Urinary bladder (tissue), 4 donors: ENCODE data around the gene TDRD1. TPM values are rescaled to one million over a fixed set of nuclear protein-coding genes. Genes with fewer than 3 reads are reported as not detected.
"Not testable (repeated sequence)": the region's sequence is repeated elsewhere in the genome, so short reads cannot be mapped to it uniquely, and the experiment has no call there.

Experiments used
- DNase-seq: peaks from one replicate; pipeline ENCODE4 v3.0.0-alpha.2; 2015; ENCODE audit errors: extremely low spot score
- H3K27ac ChIP-seq: one replicate; pipeline ENCODE4 v1.5.1; 2013; ENCODE audit warnings: low read depth, mild to moderate bottlenecking, moderate library complexity
- H3K36me3 ChIP-seq: one replicate; pipeline ENCODE4 v1.6.1; 2013; ENCODE audit warnings: mild to moderate bottlenecking, moderate library complexity; ENCODE audit not compliant: insufficient read depth
- H3K4me1 ChIP-seq: one replicate; pipeline ENCODE4 v1.6.1; 2013; ENCODE audit warnings: mild to moderate bottlenecking, moderate library complexity; ENCODE audit not compliant: insufficient read depth
- H3K4me3 ChIP-seq: one replicate; pipeline ENCODE4 v1.5.1; 2013; ENCODE audit warnings: low read depth, low read length
- WGBS: extraction: QIAGEN DNeasy Blood & Tissue Kit; methylation state at CpG from one replicate; pipeline ENCODE4 v1.1.7; 2013; 5-methylcytosine and 5-hydroxymethylcytosine counted together
- polyA plus RNA-seq: library from polyadenylated mRNA; stranded (reverse); fragments of 200-250 nt; gene quantifications from one replicate; pipeline ENCODE4 v1.2.3, GENCODE V29; 2013
- total RNA-seq: library from RNA; depleted of rRNA; stranded (reverse); fragments of >200 nt; gene quantifications from one replicate; pipeline ENCODE4 v1.2.3, GENCODE V29; 2014
- donor health status: healthy with polysubstance abuse.
- donor health status: healthy.

Gene TDRD1
- total RNA-seq (0.53 TPM), polyA plus RNA-seq (0.04 TPM)

- no peak within 1 kb of the TSS for H3K27ac ChIP-seq
- H3K4me3 ChIP-seq, result no peak within 1 kb of the TSS
- H3K4me1 ChIP-seq, result no peaks in the 10 kb centered on the region
- no peak for DNase-seq
- WGBS, result 76% methylated on average over 28 of the region's 28 CpGs
- H3K36me3 ChIP-seq, result no peaks in the 10 kb centered on the region
Measured at GRCh38 chr10:114179148-114179547, at the start of gene TDRD1. TDRD1 (plus strand) TSS chr10:114179353; CDS start chr10:114187832, 8,479 bp downstream.

- WGBS, result 81% methylated on average over 3 of the region's 3 CpGs
- H3K36me3 ChIP-seq, result peaks cover 5% of the 10 kb centered on the region
- no peak for DNase-seq
- H3K4me3 ChIP-seq, result no peak overlapping the region
- H3K4me1 ChIP-seq, result no peaks in the 10 kb centered on the region
- no peak overlapping the region for H3K27ac ChIP-seq
Measured at GRCh38 chr10:114131094-114131493, 48.1 kb upstream of the TDRD1 start.

GRCh38 chr10:114135476-114135875 is 43.7 kb upstream of the TDRD1 start:
- H3K27ac ChIP-seq, result no peak overlapping the region
- H3K4me3 ChIP-seq, result no peak overlapping the region
- H3K36me3 ChIP-seq, result peaks cover 2% of the 10 kb centered on the region
- no peak for DNase-seq
- 74% methylated on average over 2 of the region's 2 CpGs for WGBS
- no peaks in the 10 kb centered on the region for H3K4me1 ChIP-seq

- Histone ChIP-seq H3K4me3 (no peak overlapping the region), H3K4me1 (no peaks in the 10 kb centered on the region), H3K27ac (no peak overlapping the region), H3K36me3 (no peaks in the 10 kb centered on the region)
- no peak for DNase-seq
- WGBS, result 89% methylated on average over 3 of the region's 3 CpGs
Measured at GRCh38 chr10:114138581-114138980, 40.6 kb upstream of the TDRD1 start.

GRCh38 chr10:114140036-114140435 is 39.1 kb upstream of the TDRD1 start:
- Histone ChIP-seq H3K27ac (no peak overlapping the region), H3K4me1 (no peaks in the 10 kb centered on the region), H3K4me3 (no peak overlapping the region), H3K36me3 (no peaks in the 10 kb centered on the region)
- WGBS, result 94% methylated on average over 1 of the region's 1 CpG
- DNase-seq, result no peak

GRCh38 chr10:114140827-114141226 is 38.3 kb upstream of the TDRD1 start:
- H3K4me1 ChIP-seq, H3K27ac ChIP-seq, H3K4me3 ChIP-seq, DNase-seq, H3K36me3 ChIP-seq: not testable (repeated sequence)
- 92% methylated on average over 2 of the region's 2 CpGs for WGBS

- H3K4me1 ChIP-seq, result no peaks in the 10 kb centered on the region
- 71% methylated on average over 3 of the region's 3 CpGs for WGBS
- DNase-seq, result no peak
- no peak overlapping the region for H3K4me3 ChIP-seq
- H3K27ac ChIP-seq, result no peak overlapping the region
- H3K36me3 ChIP-seq, result no peaks in the 10 kb centered on the region
Measured at GRCh38 chr10:114142018-114142417, 37.1 kb upstream of the TDRD1 start.

- DNase-seq, result no peak
- WGBS, result 96% methylated on average over 1 of the region's 1 CpG
- Histone ChIP-seq H3K36me3 (peaks cover 2% of the 10 kb centered on the region), H3K4me3 (no peak overlapping the region), H3K4me1 (no peaks in the 10 kb centered on the region), H3K27ac (no peak overlapping the region)
Measured at GRCh38 chr10:114143160-114143559, 36.0 kb upstream of the TDRD1 start.

- H3K27ac ChIP-seq, H3K4me3 ChIP-seq, H3K4me1 ChIP-seq, H3K36me3 ChIP-seq, DNase-seq: not testable (repeated sequence)
- 89% methylated on average over 3 of the region's 3 CpGs for whole genome bisulfite sequencing
Measured at GRCh38 chr10:114149476-114149875, 29.7 kb upstream of the TDRD1 start.

- Histone ChIP-seq H3K36me3 (peaks cover 2% of the 10 kb centered on the region), H3K4me1 (no peaks in the 10 kb centered on the region), H3K4me3 (no peak overlapping the region), H3K27ac (no peak overlapping the region)
- DNase-seq, result no peak
- 94% methylated on average over 2 of the region's 2 CpGs for WGBS
Measured at GRCh38 chr10:114151486-114151885, 27.7 kb upstream of the TDRD1 start.

GRCh38 chr10:114151892-114152291 is 27.3 kb upstream of the TDRD1 start:
- DNase-seq, result no peak
- 86% methylated on average over 1 of the region's 1 CpG for WGBS
- no peak overlapping the region for H3K27ac ChIP-seq
- H3K4me1 ChIP-seq, result no peaks in the 10 kb centered on the region
- H3K4me3 ChIP-seq, result no peak overlapping the region
- peaks cover 2% of the 10 kb centered on the region for H3K36me3 ChIP-seq

- no peak for DNase-seq
- WGBS, result 93% methylated on average over 2 of the region's 2 CpGs
- H3K4me1 ChIP-seq, result no peaks in the 10 kb centered on the region
- no peaks in the 10 kb centered on the region for H3K36me3 ChIP-seq
- H3K4me3 ChIP-seq, result no peak overlapping the region
- no peak overlapping the region for H3K27ac ChIP-seq
Measured at GRCh38 chr10:114157912-114158311, 21.2 kb upstream of the TDRD1 start.

- peaks cover 1% of the 10 kb centered on the region for H3K36me3 ChIP-seq
- WGBS, result 71% methylated on average over 2 of the region's 2 CpGs
- no peak for DNase-seq
- no peak overlapping the region for H3K4me3 ChIP-seq
- no peaks in the 10 kb centered on the region for H3K4me1 ChIP-seq
- no peak overlapping the region for H3K27ac ChIP-seq
Measured at GRCh38 chr10:114163062-114163461, 16.1 kb upstream of the TDRD1 start.

- DNase-seq, result no peak
- 59% methylated on average over 3 of the region's 3 CpGs for WGBS
- H3K4me3 ChIP-seq, result no peak overlapping the region
- peaks cover 1% of the 10 kb centered on the region for H3K36me3 ChIP-seq
- no peak overlapping the region for H3K27ac ChIP-seq
- no peaks in the 10 kb centered on the region for H3K4me1 ChIP-seq
Measured at GRCh38 chr10:114166043-114166442, 13.1 kb upstream of the TDRD1 start.

GRCh38 chr10:114166494-114166893 is 12.7 kb upstream of the TDRD1 start:
- no peak overlapping the region for H3K4me3 ChIP-seq
- no peak for DNase-seq
- 56% methylated on average over 3 of the region's 3 CpGs for WGBS
- H3K4me1 ChIP-seq, result no peaks in the 10 kb centered on the region
- no peak overlapping the region for H3K27ac ChIP-seq
- H3K36me3 ChIP-seq, result peaks cover 1% of the 10 kb centered on the region
